GM10248 (cell line): ENCODE data around the gene ZC2HC1B.

Experiments used
- CTCF ChIA-PET: fragments of 300-600 bp; sonication (Branson Sonifier 250); formaldehyde crosslinking; extraction: SDS; loops from one replicate; lab custom pipeline; 2021; ENCODE audit warnings: antibody characterized with exemption; lab: Yijun Ruan, JAX
- POLR2A ChIA-PET: fragments of 350-650 bp; sonication (Branson Sonifier 250); formaldehyde crosslinking; extraction: SDS; loops from one replicate; lab custom pipeline; 2020; ENCODE audit warnings: antibody characterized with exemption; lab: Yijun Ruan, JAX
- DNase-seq: peaks from one replicate; pipeline ENCODE4 v3.0.0; 2012; ENCODE audit errors: extremely low spot score
- TF ChIP-seq, protein P1 (sequence below): IDR thresholded peaks from 2 replicates; pipeline ENCODE4 v1.5.1; 2012; ENCODE audit warnings: mild to moderate bottlenecking, low read depth; ENCODE audit errors: extremely low read depth, missing control alignments, control extremely low read depth

Gene ZC2HC1B

DNA sequence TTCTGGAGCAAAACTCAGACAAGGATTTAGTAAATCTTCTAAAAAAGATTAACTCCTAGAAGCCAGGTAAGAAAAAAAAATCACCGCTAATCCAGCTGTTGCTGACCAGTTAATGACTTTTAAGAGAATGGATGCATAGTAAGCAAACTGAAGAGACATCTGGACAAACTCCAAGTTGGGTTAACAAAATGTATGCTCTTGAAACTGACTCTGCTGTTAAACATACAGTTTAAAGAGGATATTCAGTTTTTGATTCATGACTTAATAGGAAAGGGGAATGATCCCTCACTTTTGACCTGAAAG, 73.3 kb downstream of the ZC2HC1B start:
- CTCF ChIA-PET: interaction anchor here (1.5 kb wide), 1 partner anchor 99 kb away, joined by 3 read pairs; no protein-coding TSS in a partner anchor
- DNase-seq: no peak
- TF ChIP-seq, protein P1, sequence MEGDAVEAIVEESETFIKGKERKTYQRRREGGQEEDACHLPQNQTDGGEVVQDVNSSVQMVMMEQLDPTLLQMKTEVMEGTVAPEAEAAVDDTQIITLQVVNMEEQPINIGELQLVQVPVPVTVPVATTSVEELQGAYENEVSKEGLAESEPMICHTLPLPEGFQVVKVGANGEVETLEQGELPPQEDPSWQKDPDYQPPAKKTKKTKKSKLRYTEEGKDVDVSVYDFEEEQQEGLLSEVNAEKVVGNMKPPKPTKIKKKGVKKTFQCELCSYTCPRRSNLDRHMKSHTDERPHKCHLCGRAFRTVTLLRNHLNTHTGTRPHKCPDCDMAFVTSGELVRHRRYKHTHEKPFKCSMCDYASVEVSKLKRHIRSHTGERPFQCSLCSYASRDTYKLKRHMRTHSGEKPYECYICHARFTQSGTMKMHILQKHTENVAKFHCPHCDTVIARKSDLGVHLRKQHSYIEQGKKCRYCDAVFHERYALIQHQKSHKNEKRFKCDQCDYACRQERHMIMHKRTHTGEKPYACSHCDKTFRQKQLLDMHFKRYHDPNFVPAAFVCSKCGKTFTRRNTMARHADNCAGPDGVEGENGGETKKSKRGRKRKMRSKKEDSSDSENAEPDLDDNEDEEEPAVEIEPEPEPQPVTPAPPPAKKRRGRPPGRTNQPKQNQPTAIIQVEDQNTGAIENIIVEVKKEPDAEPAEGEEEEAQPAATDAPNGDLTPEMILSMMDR: no peak
- POLR2A ChIA-PET: no interaction called here

DNA sequence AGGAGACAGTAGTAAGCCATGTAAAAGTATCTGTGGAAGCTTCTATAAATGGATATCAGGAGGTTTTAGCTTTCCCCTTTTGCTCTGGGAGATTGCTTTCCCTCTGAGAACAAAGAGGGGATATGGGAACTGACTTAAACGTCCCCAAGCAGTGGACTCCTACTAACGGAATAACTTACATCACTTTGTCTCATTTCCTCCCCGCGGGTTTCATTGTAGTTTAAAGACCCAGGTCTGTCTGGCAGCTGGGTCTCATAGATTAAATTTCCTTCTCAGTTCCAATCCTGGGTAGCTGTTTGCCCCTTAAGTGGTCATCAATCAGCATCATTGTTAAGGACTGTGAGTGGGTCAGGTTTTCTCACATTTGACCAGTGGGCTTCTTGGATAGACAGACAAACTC, 75.1 kb downstream of the ZC2HC1B start:
- CTCF ChIA-PET: interaction anchor here (0.7 to 5.6 kb wide), 56 partner anchors 8 to 428 kb away, joined by 3 to 27 read pairs (median 5); partner anchors contain the start of genes FUCA2 and PLAGL1
- POLR2A ChIA-PET: no interaction called here
- TF ChIP-seq, protein P1: no peak
- no peak for DNase-seq

DNA sequence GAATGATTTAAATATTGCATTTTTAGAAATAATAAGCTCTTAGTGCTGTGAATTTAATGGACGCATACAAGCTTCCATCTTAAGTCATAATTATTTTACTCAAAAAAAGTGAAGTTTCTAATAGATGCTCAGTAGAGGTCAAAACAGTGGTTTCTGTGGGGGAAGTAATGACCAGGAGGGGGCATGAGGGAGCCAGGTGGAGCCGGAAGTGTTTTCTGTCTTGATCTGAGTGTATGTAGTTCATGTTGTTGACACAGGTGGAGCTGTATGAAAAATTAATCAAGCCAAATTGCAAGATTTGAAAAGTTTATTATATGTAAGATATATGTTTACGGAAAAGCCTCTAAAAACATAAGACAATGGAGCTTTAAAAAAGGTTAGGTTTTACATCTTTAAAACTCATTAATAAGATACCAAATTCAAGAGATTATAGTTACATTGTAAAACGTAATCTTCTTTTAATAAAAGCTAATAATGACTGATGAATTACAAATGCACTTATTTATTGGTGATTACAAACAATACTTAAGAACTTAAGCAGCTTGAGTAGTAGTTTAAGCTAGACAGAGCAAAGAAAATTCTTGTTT, 75.8 kb downstream of the ZC2HC1B start:
- TF ChIP-seq, protein P1: peak; percentile 62
- ChIA-PET POLR2A (no interaction called here), CTCF (interaction anchor here (0.6 to 5.6 kb wide), 63 partner anchors 9 to 429 kb away, joined by 3 to 27 read pairs (median 4); partner anchors contain the start of genes FUCA2, LTV1, PLAGL1 and ZC2HC1B)
- peak; percentile 81 for DNase-seq

DNA sequence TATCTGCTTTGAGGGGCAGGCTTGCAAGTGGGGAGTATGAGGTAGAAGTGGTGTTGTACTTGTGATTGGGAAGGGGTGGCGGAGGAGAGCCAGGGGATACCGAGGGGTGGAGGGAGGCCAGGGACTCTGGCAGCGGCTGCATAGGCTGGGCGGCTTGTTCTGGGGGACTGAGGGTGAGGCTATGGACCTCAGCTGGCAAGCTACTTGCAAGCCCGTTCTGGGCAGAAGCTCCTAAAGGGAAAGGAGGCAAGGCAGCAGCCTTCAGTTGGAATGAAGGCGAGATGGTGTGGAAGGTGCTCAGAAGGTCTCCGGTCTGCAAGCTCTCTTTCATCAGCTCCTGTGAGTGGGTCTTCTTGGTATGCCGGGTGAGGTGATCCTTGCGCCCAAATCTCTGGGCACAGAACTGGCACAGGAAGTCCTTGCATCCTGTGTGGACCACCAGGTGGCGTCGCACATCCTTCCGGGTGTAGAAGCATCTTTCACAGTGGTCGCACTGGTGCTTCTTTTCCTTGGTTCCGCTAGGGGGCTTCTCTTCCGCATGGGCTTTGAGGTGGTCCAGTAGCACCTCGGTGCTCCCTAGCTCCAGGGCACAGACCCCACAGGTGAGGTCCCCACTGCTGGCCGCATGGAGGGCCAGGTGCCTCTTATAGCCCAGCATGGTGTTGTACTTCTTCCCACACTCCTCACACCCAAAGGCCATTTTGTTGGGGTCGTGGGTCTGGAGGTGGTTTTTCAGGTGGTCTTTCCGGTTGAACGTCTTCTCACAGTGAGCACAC, 77.8 kb downstream of the ZC2HC1B start:
- ChIA-PET CTCF (interaction anchor here (0.6 to 5.6 kb wide), 25 partner anchors 9 to 366 kb away, joined by 3 to 27 read pairs (median 4); no protein-coding TSS in a partner anchor), POLR2A (no interaction called here)
- DNase-seq: peak; percentile 49

DNA sequence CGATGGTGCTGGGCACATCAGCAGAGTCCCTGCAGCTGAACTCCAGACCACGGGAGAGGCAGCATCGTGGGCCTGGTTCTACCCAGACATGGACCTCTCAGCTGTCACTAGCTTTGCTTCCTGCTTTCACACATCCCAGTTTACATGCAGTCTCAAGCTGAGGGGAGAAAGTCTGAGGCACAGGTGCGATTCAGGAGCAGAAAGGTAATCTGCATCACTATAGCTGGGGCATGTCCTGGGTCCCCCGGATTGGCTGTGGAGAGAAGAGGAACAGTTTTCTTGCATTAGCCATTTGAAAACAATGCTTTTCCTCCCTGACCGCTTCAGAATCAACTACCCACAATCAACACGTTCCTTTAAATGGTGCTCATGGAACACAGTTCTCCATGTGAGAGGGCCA, 83.9 kb downstream of the ZC2HC1B start:
- ChIA-PET POLR2A (no interaction called here), CTCF (interaction anchor here (0.6 to 1.6 kb wide), 2 partner anchors 9 to 107 kb away, joined by 3 to 10 read pairs; no protein-coding TSS in a partner anchor)
- DNase-seq: no peak

More for the DNA sequence above, 77.8 kb downstream of the ZC2HC1B start:
- TF ChIP-seq, protein P1: peak; percentile 49

DNA sequence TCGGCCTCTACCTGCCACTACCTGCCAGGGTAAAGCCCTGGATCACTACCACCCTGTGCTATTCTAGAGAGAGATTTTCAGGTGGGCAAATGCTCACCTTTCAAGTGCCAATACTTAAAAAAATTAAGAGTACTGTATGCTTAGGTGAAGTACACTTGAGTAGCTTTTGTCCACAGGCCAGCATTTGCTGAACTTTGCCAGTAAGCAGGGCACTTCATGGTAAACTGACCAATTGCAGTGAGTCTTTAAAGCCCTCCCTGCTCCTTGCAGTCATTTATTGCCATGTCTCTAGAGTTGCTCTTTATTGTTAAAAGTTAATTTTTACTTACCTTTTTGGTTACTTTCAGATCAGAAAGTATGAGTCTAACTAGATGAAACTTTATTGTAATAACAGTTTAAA, 85.3 kb downstream of the ZC2HC1B start:
- TF ChIP-seq, protein P1: no peak
- CTCF ChIA-PET: interaction anchor here (1.6 kb wide), 2 partner anchors 10 to 84 kb away, joined by 5 to 10 read pairs; no protein-coding TSS in a partner anchor
- no peak for DNase-seq
- POLR2A ChIA-PET: no interaction called here

More for the DNA sequence above, 83.9 kb downstream of the ZC2HC1B start:
- TF ChIP-seq, protein P1: no peak
